ENCODE results near the gene RTRAF.

RTRAF gene

DNA sequence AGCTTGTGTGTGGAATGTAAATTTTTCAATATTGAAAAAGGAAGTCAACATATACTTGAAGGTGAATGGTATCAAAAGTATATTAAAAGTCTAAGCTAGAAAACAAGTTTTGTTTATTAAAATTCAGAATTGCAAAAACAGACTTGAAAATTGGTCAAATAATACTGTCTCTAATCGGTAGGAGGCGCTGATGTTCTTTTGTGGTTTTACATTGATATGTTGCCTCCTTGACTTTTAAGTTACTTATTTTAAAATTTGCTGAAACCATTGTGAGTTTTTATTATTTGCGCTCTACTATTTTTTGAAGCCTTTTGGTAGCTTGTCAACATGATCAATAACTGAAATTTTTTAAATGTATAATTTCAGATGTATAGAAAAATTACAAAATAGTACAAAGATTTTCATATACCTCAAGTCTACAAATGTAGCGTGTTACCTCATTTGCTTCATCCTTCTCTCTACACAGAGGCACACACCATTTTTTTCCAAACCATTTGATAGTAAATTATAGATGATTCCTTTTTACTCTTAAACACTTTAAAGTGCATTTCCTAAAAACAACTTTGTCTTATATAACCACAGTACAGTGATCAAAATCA is 6.9 kb downstream of the RTRAF start:
- DNase-seq: no peak

DNA sequence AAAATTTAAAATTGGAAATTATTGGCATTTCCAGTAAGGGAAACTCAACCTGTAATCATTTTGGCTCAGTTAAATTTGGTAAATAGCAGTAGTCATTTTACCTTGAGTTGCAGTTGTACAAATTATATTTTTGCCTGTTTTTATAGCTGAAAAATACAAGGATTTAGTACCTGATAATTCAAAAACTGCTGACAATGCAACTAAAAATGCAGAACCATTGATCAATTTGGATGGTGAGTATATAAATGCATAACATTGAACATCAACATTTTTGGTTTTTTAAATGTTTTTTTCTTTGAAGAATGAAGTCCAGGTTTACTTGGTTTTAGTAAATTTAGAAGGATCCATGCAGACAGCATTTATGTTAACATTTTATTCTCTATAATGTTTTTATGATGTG is 9.0 kb downstream of the RTRAF start:
- no peak for DNase-seq

DNA sequence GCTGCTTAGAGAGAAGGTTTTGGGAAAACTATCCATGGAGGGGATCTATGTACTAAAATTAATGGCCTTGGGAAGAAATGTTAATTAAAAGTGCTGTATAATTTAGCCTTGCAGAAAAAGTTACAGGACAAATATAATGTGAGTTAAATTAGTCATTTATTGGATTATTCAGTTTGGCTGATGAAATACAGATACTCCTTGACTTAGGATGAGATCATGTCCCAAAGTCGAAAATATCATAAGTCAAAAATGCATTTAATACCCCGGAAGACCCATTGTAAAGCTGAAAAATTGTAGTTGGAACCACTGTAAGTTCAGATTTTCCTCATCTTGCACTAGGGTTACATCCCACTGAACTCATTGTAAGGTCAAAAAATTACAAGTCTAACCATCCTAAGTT is 9.7 kb downstream of the RTRAF start:
- no peak for DNase-seq

DNA sequence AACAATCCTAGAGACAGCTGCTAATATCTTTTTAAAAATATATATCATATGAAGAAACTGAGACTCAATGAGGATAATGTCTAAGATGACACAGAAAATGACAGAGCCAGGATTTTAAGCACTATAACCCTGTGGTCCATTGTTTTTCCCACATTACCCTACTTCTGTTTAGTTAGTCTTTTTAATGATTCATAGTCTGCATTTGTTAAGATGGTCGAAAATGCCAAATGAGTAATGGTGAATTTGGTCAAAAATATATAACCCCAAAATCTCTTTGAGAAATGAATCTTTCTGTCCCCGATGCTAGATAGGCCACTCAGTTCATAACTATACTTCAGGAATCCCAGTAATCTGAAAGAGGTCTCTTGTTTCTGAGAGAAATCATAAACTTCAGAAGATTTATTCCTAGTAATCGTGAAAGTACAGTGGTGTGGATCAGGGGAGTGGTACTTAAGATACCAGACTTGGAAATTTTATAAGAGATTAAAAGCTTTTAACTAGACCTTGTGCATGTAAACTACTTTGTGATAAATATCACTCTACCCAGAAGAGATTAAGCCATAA is 10.8 kb downstream of the RTRAF start:
- DNase-seq: no peak

DNA sequence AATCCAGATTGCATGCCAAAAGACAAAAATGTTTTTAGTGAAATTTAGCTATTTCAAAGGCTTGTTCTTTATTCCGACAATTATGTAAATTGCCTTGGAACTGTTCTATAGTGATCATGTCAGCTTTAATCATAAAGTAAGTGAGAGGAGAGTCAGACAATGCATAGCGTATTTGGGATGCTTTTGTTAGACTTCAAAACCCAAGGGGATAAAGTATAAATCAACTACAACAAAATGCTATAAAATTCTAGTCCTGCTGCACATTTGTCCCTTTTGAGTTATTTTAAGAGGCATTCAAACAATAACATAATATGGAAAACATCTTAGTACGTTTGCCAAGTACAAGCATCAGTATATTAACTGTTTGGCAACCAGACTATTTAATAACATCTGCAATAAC is 11.3 kb downstream of the RTRAF start:
- DNase-seq: no peak

DNA sequence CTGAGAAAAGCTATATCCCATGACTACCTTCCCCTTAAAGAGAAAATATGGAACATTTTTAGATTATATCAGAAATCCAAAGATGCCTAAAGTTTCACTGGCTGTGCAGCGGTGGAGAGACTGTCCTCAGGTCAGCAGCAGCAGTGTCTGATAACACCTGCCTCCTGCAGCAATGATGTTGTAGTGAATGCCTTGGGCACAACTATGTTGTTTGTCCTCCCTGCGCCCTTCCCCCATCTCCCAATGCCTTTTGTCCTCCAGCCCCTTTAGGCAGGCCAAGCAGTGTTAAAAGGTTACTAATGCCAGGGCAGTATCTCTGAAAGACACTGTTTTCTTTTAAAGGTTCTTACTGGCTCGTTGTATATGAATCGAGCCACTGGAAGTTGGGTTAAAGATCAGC is 13.2 kb downstream of the RTRAF start:
- no peak for DNase-seq

DNA sequence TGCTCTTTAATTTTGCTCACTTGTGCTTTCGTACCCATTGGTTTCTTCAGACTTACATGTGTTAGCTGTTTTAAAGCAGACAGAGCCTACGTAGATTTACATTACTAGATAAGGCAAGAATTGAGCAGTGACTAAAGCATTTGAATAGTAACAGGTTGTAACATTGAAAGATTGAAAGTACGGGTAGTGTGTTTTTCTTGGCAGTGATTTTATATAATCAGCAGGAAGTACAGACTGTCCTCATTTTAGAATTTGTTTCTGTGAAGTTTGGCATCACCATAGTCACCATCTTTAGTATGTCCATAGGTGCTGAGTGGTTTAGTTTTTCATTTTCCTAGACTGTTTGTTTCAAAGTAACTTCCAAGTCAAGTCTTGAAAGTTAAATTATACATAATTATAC is 14.0 kb downstream of the RTRAF start:
- DNase-seq: no peak

DNA sequence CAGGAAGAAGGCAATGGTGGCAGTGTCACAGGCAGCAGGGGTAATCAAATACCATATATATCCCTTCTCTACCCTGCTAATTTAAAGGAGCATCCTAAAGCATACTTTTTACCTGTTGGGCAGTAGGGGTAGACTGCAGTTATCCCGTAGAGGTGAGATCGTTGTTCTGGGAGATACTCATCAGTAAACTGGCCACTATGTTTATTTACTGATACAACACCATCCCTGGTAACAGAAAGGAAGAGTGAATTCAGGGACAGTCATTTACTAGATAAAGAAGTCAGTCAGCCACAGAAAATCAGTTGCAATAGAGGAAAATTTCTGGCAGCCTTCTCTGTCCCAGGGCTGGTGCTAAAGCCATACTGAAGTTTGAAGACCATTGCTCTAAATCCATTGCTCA is 16.3 kb downstream of the RTRAF start:
- no peak for DNase-seq

DNA sequence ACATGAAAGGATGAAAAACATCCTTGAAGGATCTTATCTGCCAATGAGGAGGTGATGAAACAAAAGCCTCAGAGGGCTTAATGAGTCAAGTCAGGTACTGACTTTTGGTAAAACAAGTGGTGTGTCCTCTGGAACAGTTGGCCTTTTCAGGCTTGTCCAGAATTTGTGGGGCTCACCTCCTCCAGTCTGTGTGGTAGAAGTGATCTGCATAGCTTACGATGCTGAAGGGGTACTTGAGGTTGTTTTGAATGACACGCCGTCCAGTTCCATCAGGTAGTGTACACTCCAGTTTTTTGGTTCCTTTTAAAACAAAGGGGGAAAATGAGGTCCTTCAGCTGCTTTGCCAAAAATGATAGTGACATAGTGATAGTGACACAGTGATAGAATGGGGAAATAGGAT is 17.0 kb downstream of the RTRAF start:
- DNase-seq: no peak

DNA sequence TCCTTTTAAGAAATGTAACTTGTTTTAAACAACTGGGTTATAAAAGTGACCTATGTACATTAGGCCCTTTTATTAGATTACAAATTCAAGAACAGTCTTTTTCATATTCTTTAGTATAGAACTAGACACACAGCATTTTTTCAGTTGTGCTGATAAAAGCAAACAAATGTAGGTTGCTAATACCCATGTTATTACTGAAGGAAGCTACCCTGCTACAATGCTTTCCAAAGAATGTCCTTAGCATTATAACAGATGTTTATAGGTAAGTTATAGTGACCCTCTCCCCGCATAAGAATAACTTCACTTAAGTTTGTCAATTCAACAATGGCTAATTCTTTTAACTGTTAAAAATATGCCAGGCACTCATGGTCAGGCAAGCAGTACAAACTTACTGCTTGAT is 17.9 kb downstream of the RTRAF start:
- no peak for DNase-seq

DNA sequence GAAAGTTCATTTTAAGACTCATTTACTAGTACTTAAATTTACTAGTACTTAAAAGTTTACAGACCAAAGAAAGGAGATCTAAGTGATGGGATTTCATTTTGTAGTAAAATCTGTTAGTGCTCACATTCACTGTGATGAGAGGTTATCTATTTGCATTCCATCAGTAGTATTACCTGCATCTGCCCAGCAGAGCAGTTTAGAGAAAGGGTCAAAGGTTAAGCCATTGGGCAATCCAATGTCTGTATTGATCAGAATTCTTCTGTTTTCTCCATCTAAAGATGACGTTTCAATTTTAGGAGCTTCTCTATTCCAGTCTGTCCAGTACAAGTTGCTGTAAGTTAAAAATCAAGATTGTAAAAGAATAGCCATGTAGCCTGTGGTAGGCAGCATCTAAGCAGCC is 18.3 kb downstream of the RTRAF start:
- DNase-seq: no peak

DNA sequence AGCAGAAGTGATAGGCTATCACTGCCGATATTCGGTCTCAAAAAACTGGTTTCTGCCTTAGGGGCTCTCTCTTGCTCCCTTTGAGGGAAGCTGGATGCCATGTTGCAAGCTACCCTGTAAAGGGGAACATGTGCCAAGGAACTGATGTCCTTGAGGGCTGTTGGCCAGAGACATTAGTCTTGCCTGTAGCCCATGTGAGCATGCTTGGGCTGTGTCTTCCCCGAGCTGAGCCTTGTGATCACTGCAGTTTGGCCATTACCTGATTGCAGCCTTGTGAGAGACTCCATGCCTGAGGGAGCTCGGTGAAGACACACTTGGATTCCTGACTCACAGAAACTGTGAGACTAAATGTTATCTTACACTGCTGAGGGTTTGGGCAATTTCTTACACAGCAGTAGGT is 18.8 kb downstream of the RTRAF start:
- DNase-seq: no peak

DNA sequence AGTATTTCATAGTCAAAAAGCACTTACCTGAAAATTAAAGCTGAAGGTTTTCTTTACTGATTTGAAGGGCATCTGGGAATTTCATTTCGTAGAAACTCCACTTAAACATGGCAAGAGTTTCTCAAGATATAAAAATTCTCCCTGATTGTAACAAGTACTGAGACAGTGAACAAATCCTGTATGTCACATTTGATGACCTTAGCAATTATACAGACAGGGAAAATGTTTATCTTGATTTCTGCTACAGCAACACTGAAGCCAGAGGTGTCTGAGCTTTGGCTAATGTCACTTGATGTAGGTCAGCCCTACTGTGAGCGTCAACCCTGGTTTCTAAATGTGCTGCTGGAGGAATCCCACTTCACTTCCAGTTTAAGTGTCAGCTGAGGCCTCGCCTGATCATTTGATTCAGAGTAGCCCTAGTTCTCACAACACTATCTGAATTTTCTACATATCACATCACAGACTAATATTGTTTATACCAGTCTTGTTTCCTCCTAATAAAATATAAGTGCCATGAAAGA is 20.9 kb downstream of the RTRAF start:
- DNase-seq: no peak

DNA sequence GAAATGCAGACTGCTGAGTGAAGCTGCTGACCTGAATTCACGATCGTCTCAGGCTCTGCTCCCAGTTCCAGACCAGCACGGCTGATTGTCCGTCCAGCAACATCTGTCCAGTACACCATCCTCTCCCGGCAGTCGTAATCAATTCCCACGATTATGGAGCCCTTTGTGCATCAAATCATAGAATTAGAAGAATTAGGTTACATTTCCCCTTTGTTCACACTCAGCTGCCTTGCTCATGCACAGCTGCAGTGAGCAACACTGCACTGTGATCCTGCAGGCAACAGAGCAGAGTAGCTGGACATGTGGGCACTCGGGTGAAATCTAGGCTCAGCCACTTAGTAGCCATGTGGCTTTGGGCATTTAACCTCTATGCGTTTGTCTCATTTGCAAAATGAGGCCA is 22.2 kb downstream of the RTRAF start:
- DNase-seq: peak; percentile 18 to 48

DNA sequence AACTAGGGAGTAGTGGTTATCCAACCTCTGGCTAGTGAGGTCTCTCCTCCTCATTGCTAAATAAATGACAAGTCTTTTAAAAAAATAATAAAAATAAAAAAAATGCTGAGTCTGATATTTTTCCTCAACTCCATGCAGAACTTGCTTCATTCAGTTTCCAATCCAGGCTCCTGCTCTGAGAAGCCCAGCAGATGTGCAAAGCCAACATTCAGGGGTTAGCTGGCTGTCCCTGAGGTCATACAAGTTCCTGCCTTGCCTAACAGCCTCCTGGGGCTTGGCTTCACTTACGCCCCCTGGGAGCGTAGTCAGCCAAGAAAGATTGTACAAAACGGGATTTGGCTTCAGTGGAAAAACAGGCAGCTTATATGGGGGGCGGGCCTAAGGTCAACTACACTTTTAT is 23.3 kb downstream of the RTRAF start:
- DNase-seq: no peak

DNA sequence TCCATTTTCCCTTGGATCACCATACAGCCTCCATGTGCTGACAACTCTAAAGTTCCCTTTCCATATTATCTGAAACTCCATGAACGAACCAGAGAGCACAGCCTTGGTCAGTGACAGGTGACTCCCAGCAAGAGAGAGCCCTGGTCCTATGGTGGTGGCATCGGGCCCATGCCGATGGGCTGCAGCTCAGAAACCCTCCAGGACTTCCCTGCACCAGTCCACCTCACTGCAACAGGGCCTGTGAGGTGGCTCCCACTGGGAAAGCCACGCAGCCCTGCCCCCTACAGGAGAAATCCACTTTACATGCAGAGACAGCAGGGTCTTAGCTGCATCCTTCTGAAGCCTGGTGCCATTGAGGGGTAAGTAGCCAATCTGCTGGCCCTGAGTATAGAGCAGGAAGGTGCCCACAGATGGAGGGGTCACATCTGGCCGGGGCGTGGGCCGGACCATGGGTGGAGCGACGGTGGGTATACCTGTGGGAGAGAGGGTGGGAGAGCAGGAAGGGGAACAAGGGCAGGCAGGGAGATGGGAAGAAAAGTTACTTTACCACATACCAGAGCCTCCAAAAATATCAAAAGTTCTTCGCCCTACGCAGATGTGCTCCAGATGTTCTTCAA is 24.7 kb downstream of the RTRAF start:
- DNase-seq: peak in 1 of 2 donors; percentile 17

DNA sequence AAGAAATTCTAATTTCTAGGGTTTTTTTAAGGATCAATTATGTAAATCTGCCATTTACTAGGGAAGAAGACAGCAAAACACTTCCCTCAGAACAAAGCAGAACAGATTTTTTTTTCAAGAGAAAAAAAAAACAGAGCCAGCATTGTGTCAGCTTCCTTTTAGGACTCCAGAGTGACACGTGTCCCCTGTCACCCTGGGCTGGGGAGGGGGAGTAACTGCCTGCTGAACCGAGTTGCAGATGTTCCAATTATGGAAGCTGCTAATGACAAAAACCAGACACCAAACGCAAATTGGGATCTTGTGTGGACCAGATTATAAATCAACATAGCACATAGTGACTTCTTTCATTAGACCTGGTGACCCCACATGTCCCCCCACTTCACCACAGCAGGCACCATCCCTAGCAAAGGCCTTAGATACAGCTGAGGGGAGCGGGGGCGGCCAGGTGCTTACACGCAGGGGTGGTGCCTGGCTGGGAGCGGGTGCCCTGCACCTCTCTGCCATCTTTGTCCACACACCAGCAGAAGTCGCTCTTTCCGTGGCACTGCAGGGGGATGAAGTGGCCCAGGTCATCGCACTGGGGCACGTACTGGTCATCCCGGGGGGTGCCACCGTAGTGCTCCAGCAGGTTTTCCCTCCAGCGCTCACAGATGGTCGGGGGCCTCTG is 25.4 kb downstream of the RTRAF start:
- DNase-seq: peak; percentile 65 to 80

DNA sequence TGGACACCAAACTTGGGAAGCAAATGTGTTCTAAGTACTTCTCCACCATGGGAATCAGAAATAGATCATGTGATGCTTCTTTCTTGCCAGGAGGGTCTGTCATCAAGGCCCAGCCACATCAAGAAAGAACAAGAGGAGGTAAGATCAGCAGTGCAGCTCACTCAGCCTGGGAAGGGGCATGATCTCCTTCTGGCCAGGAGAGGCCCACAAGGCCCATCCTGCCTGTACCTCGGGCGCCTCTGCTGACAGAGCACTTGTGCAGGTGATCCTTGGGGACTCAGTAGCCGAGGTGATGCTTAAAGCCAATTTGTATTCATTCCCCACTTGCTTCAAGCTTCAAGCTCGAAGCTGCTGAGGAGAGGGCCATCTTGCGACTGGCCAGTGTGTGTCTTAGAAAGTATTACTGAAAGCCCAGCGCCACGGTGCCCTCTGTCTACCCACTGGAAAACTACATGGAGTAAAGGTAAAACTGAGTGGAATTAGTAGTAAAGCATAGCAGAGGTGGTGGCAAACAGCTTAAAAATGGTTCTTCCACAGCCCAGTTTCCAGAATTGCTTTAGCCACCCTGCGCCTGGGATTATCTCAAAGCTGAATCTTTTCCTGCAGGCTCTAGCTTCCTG is 26.2 kb downstream of the RTRAF start:
- DNase-seq: peak; percentile 50 to 71

DNA sequence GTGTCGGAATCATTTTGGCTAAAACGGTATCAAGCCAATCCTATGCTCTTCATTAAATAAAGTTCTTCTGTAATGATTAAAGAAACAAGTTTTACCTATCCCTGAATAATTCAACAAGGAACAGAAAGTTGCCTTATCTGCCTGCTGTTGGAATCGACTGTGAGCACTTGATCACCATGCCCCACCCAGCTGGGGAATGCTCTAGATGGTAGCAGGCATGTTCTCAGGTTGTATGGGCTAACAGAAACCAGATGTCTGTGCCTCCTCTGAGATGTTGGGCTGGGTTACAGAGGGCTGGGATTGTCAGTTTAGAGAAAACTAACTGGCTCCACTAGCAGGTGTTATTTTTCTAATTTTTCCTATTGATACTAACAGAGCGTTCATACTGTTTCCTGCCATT is 28.9 kb downstream of the RTRAF start:
- DNase-seq: no peak

DNA sequence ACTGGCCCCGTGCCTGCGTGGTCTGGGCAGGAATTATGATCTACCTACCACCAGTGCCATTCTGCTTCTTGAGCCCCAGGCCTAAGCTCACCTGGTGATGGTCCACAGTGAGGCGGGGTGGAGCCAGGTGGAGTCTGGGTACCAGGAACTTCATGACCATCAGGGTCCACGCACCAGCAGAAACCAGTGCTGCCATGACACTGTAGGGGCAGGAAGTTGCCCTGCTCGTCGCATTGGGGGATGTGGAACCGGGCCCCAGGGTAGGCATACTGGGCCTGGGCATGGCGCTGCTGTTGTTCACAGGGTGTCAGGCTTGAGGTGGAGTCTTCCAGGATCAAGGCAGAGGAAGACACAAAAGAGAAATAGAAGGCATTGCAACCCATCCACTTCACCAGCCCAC is 29.6 kb downstream of the RTRAF start:
- DNase-seq: no peak

DNA sequence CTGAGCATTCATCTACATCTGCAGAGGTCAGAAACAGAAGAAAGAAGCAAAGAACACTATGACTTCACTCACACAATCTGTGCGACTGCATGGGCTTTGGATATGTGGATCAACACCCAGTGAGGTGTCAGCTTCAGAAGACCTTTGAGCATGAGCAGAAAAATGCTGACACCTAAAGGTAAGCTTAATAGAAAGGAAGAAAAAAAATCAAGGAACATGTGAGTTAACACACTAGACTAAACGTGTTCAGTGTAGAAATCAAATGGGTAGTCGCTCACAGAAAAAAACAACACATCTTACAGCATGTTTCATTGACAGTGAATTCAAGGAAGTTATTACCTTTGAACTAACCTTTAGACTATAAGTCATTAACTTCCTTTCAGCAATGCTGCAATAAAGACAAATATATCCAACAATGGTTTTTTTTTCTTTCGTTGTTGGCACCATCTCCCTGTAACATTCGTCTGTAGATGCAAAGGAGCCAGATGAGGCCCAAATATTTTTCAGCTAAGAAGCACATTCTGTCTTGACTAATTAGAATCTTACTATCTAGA is 30.9 kb downstream of the RTRAF start:
- DNase-seq: no peak

DNA sequence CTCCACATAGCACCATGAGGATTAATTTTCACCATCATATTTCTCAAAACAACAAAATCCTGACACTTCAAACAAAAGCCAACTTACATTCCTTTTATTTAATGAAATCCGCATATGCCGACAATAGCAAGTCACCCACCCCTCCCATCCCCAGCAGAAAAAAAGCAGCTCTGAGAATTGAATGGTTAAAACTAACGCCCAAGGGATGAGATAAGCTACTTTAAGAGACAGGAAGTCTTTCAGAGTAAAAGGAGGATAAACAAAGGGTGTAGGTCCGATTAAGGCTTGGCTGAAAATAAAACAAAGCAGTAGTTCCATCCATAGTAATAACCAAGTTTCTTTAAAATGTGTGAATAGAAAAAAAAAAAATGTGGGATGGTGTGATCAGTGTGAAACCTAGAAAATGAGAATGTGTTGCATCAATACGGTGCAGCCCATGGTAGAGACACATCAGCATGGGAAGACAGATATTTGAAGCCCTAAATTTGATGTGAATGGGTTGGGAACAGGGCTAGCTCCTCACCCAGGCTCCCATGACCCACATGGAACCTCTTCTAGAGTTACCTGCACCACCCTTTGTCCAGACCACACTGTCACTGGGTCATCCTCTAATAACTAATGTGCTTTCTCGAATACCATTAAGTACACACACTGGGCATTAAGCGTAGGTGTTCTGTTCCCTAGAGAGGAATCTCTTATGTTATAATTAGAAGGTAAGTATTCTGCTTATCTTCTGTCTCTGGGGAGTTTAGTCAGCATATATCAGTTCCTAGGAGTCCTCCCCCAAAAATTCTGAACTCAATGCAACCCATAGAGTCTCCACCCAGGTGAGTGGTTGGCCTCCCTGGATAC is 31.7 kb downstream of the RTRAF start:
- DNase-seq: no peak

Measured in hippocampal formation (tissue), 2 donors.